H9 (cell line): ENCODE results near the gene ARNT2. TPM values are rescaled to one million over a fixed set of nuclear protein-coding genes. Genes with fewer than 3 reads are reported as not detected.

Experiments used
- DNase-seq: peaks from one replicate; pipeline ENCODE4 v3.0.0-alpha.2; 2017
- H2AFZ ChIP-seq: one replicate; pipeline ENCODE4 v1.6.1; 2013; ENCODE audit warnings: mild to moderate bottlenecking, low read length, control low read depth, moderate library complexity
- H2AK5ac ChIP-seq: 2 replicates; pipeline ENCODE4 v1.6.1; 2013; ENCODE audit warnings: low read length, control low read depth, mixed read lengths; ENCODE audit not compliant: insufficient read length
- H2BK120ac ChIP-seq: one replicate; pipeline ENCODE4 v1.6.1; 2013; ENCODE audit warnings: low read depth, mild to moderate bottlenecking, low read length, control low read depth, inconsistent platforms; ENCODE audit not compliant: poor library complexity, severe bottlenecking
- H2BK12ac ChIP-seq: 2 replicates; pipeline ENCODE4 v1.6.1; 2013; ENCODE audit warnings: low read length, control low read depth, mixed read lengths, low read depth; ENCODE audit not compliant: insufficient read length
- H2BK15ac ChIP-seq: 2 replicates; pipeline ENCODE4 v1.6.1; 2013; ENCODE audit warnings: low read depth, low read length, control low read depth
- H2BK20ac ChIP-seq: one replicate; pipeline ENCODE4 v1.6.1; 2013; ENCODE audit warnings: low read depth, mild to moderate bottlenecking, low read length, control low read depth, inconsistent platforms; ENCODE audit not compliant: poor library complexity, severe bottlenecking
- H2BK5ac ChIP-seq: 2 replicates; pipeline ENCODE4 v1.6.1; 2013; ENCODE audit warnings: low read length, control low read depth, mixed read lengths; ENCODE audit not compliant: insufficient read length
- H3K14ac ChIP-seq: 2 replicates; pipeline ENCODE4 v1.6.1; 2013; ENCODE audit warnings: low read length, control low read depth; ENCODE audit not compliant: insufficient read depth
- H3K18ac ChIP-seq: 2 replicates; pipeline ENCODE4 v1.6.1; 2013; ENCODE audit warnings: low read depth, mild to moderate bottlenecking, mixed read lengths, low read length, control low read depth; ENCODE audit not compliant: insufficient read length
- H3K23ac ChIP-seq: 2 replicates; pipeline ENCODE4 v1.6.1; 2013; ENCODE audit warnings: low read length, control low read depth, mixed read lengths, low read depth; ENCODE audit not compliant: insufficient read length
- H3K23me2 ChIP-seq: 2 replicates; pipeline ENCODE4 v1.6.1; 2013; ENCODE audit warnings: low read depth, mild to moderate bottlenecking, mixed read lengths, low read length, control low read depth; ENCODE audit not compliant: insufficient read length, poor library complexity, severe bottlenecking
- H3K27ac ChIP-seq: 2 replicates; pipeline ENCODE4 v1.5.1; 2013; ENCODE audit warnings: low read length, control low read depth, mixed read lengths, low read depth; ENCODE audit not compliant: insufficient read length
- H3K27me3 ChIP-seq: 2 replicates; pipeline ENCODE4 v1.6.1; 2013; ENCODE audit warnings: low read length, control low read depth, inconsistent platforms; ENCODE audit not compliant: insufficient read depth
- H3K4ac ChIP-seq: 2 replicates; pipeline ENCODE4 v1.6.1; 2013; ENCODE audit warnings: low read depth, mild to moderate bottlenecking, control low read depth, inconsistent platforms, low read length, moderate library complexity
- H3K4me1 ChIP-seq: 2 replicates; pipeline ENCODE4 v1.6.1; 2013; ENCODE audit warnings: low read length, control low read depth, inconsistent platforms; ENCODE audit not compliant: insufficient read depth
- H3K4me2 ChIP-seq: 2 replicates; pipeline ENCODE4 v1.6.1; 2013; ENCODE audit warnings: low read length, control low read depth, mixed read lengths; ENCODE audit not compliant: insufficient read length, insufficient read depth
- H3K56ac ChIP-seq: 2 replicates; pipeline ENCODE4 v1.6.1; 2013; ENCODE audit warnings: low read depth, mild to moderate bottlenecking, mixed read lengths, low read length, control low read depth; ENCODE audit not compliant: insufficient read length
- H3K79me1 ChIP-seq: 2 replicates; pipeline ENCODE4 v1.6.1; 2013; ENCODE audit warnings: low read depth, mild to moderate bottlenecking, moderate library complexity, low read length, control low read depth, inconsistent platforms; ENCODE audit not compliant: insufficient read depth, poor library complexity, severe bottlenecking
- H3K79me2 ChIP-seq: 2 replicates; pipeline ENCODE4 v1.6.1; 2013; ENCODE audit warnings: low read length, control low read depth, inconsistent platforms; ENCODE audit not compliant: insufficient read depth
- H3K9ac ChIP-seq: 2 replicates; pipeline ENCODE4 v1.6.1; 2013; ENCODE audit warnings: low read length, control low read depth, mixed read lengths; ENCODE audit not compliant: insufficient read length; ENCODE audit errors: extremely low read depth
- H3K9me3 ChIP-seq: one replicate; pipeline ENCODE4 v1.6.1; 2013; ENCODE audit warnings: low read depth, low read length, inconsistent platforms; ENCODE audit not compliant: control insufficient read depth
- H3T11ph ChIP-seq: one replicate; pipeline ENCODE4 v1.6.1; 2013; ENCODE audit warnings: mild to moderate bottlenecking, low read length, control low read depth, inconsistent platforms
- H4K20me1 ChIP-seq: one replicate; pipeline ENCODE4 v1.6.1; 2013; ENCODE audit not compliant: control insufficient read depth, insufficient read length, insufficient read depth
- H4K5ac ChIP-seq: 2 replicates; pipeline ENCODE4 v1.6.1; 2013; ENCODE audit warnings: low read depth, mild to moderate bottlenecking, mixed read lengths, low read length, control low read depth; ENCODE audit not compliant: insufficient read length
- H4K8ac ChIP-seq: replicated peaks from 2 replicates; pipeline ENCODE4 v1.6.1; 2013; ENCODE audit warnings: low read length, control low read depth, mixed read lengths, low read depth; ENCODE audit not compliant: insufficient read length
- H4K91ac ChIP-seq: 2 replicates; pipeline ENCODE4 v1.6.1; 2013; ENCODE audit warnings: low read depth, mild to moderate bottlenecking, moderate library complexity, mixed read lengths, low read length, control low read depth; ENCODE audit not compliant: insufficient read length
- H3K27ac Mint-ChIP-seq, 3 experiments: 2 replicates in 2 of 3; 3 replicates in 1 of 3; pipeline ENCODE4 v1.8.0; 2020 to 2021; ENCODE audit warnings: mixed read lengths in 3 of 3, mild to moderate bottlenecking in 1 of 3, moderate library complexity in 1 of 3
- H3K27me3 Mint-ChIP-seq: 2 replicates; pipeline ENCODE4 v1.8.0; 2021; ENCODE audit warnings: low read depth, mild to moderate bottlenecking, moderate library complexity, mixed read lengths
- H3K36me3 Mint-ChIP-seq, 3 experiments: 2 replicates in 2 of 3; 3 replicates in 1 of 3; pipeline ENCODE4 v1.8.0; 2020 to 2021; ENCODE audit warnings: low read depth in 3 of 3, mixed read lengths in 3 of 3; ENCODE audit not compliant: insufficient read depth in 1 of 3
- H3K4me1 Mint-ChIP-seq, 2 experiments: 2 replicates each; pipeline ENCODE4 v1.8.0; 2020; ENCODE audit warnings: mixed read lengths in 2 of 2
- H3K4me3 Mint-ChIP-seq, 2 experiments: 2 replicates in 1 of 2; 3 replicates in 1 of 2; pipeline ENCODE4 v1.8.0; 2020 to 2021; ENCODE audit warnings: mild to moderate bottlenecking in 2 of 2, mixed read lengths in 2 of 2, moderate library complexity in 1 of 2
- H3K9me3 Mint-ChIP-seq, 2 experiments: 2 replicates in 1 of 2; 3 replicates in 1 of 2; pipeline ENCODE4 v1.8.0; 2020; ENCODE audit warnings: mild to moderate bottlenecking in 2 of 2, mixed read lengths in 2 of 2, moderate library complexity in 1 of 2
- WGBS: extraction: QIAGEN DNeasy Blood & Tissue Kit; methylation state at CpG from one replicate; pipeline ENCODE4 v1.1.7; 2013; ENCODE audit warnings: missing lambda C conversion rate, low lambda C conversion rate, mixed read lengths; ENCODE audit not compliant: insufficient read length; ENCODE audit errors: extremely low coverage; 5-methylcytosine and 5-hydroxymethylcytosine counted together
- total RNA-seq: library from RNA; stranded (reverse); gene quantifications from 2 replicates; pipeline ENCODE4 v1.2.1, GENCODE V29; 2021
- TF ChIP-seq, protein P1 (sequence below): fragments of 200-600 bp; sonication (generic); conservative IDR thresholded peaks from 3 replicates; pipeline ENCODE4 v1.8.0; 2021; ENCODE audit warnings: antibody characterized with exemption, mild to moderate bottlenecking

ARNT2 gene
- total RNA-seq, 1 experiment from 2014 or later, result 10.5 TPM

GRCh38 chr15:80635953-80636352 is 231.8 kb downstream of the ARNT2 start:
- Histone ChIP-seq H3K27me3 (no peaks in the 10 kb centered on the region), H2BK12ac (no peak overlapping the region), H3T11ph (no peak overlapping the region), H2BK120ac (no peak overlapping the region), H3K23me2 (no peaks in the 10 kb centered on the region), H3K27ac (no peak overlapping the region), H3K18ac (no peak overlapping the region), H4K20me1 (no peaks in the 10 kb centered on the region), H3K14ac (no peak overlapping the region), H3K79me1 (no peaks in the 10 kb centered on the region), H4K8ac (no peak overlapping the region), H3K9me3 (no peaks in the 10 kb centered on the region), H2BK15ac (no peak overlapping the region), H3K4me2 (no peak overlapping the region), H3K23ac (no peak overlapping the region), H2AK5ac (no peak overlapping the region), H4K91ac (no peak overlapping the region), H2BK5ac (no peak overlapping the region), H3K4ac (no peak overlapping the region), H3K79me2 (no peaks in the 10 kb centered on the region), H2BK20ac (no peak overlapping the region), H3K9ac (no peak overlapping the region), H3K56ac (no peak overlapping the region), H2AFZ (no peak overlapping the region), H4K5ac (no peak overlapping the region), H3K4me1 (no peaks in the 10 kb centered on the region)
- Mint-ChIP-seq H3K9me3 (peaks cover 7 to 8% of the 10 kb centered on the region in 2 experiments), H3K36me3 (peaks cover 0 to 5% (median 3%) of the 10 kb centered on the region in 3 experiments; a peak in 4 of 7 replicates), H3K4me3 (no peak overlapping the region), H3K4me1 (0 out of 4 replicates have a peak, but pooled peaks cover 0 to 2% of the 10 kb centered on the region in 2 experiments), H3K27me3 (peaks cover 8% of the 10 kb centered on the region), H3K27ac (no peak overlapping the region)
- no peak for DNase-seq
- WGBS, result no CpG with 5 or more reads among the region's 5 CpGs
- TF ChIP-seq, protein P1, sequence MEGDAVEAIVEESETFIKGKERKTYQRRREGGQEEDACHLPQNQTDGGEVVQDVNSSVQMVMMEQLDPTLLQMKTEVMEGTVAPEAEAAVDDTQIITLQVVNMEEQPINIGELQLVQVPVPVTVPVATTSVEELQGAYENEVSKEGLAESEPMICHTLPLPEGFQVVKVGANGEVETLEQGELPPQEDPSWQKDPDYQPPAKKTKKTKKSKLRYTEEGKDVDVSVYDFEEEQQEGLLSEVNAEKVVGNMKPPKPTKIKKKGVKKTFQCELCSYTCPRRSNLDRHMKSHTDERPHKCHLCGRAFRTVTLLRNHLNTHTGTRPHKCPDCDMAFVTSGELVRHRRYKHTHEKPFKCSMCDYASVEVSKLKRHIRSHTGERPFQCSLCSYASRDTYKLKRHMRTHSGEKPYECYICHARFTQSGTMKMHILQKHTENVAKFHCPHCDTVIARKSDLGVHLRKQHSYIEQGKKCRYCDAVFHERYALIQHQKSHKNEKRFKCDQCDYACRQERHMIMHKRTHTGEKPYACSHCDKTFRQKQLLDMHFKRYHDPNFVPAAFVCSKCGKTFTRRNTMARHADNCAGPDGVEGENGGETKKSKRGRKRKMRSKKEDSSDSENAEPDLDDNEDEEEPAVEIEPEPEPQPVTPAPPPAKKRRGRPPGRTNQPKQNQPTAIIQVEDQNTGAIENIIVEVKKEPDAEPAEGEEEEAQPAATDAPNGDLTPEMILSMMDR, result no peak
